ENCODE measurements around the gene ZNF606. TPM values are rescaled to one million over a fixed set of nuclear protein-coding genes. Genes with fewer than 3 reads are reported as not detected.

ZNF606 gene
- total and polyA plus RNA-seq, 12 donors, result 5.9 to 27.1 (median 15.3) TPM

- Histone ChIP-seq H3K4me3 (peak within 1 kb of the TSS; percentile 54 to 95 (median 63)), H3K27ac (peak within 1 kb of the TSS in 4 of 5 donors; percentile 33 to 82 (median 71)), H3K36me3 (replicated peaks in 1 of 2) (peaks cover 0 to 2% of the 10 kb centered on the region in 2 donors), H3K9me3 (replicated peaks in 1 of 3) (peaks cover 0 to 6% (median 0%) of the 10 kb centered on the region in 3 donors), H3K27me3 (no peaks in the 10 kb centered on the region), H3K4me1 (replicated peaks in 1 of 2) (peaks cover 7 to 8% of the 10 kb centered on the region in 2 donors)
- intact Hi-C loops (cut with DNase I), result no loop called here
- TF ChIP-seq POLR2A (IDR thresholded peaks at IDR 0.05) (peak in 1 of 2 donors; percentile 64), CTCF (IDR thresholded peaks at IDR 0.05) (peak in 5 of 6 experiments; percentile 55 to 82 (median 65))
- peak; percentile 93 to 98 (median 96) for DNase-seq
- 5 to 37% (median 18%) methylated on average over 9 to 54 of the region's 54 CpGs for WGBS, 4 donors
Measured at GRCh38 chr19:57947419-57948134, 55.0 kb downstream of the ZNF606 start, which contains the start of gene ZNF256. Gene ZNF256 (minus strand): TSS chr19:57947706. CDS start chr19:57947474, 232 bp downstream.

GRCh38 chr19:57947088-57947418 lies 55.6 kb downstream of the ZNF606 start:
- peak overlapping the region in 4 of 5 donors; percentile 33 to 82 (median 71) for H3K27ac ChIP-seq
- peaks cover 7 to 8% of the 10 kb centered on the region in 2 donors for H3K4me1 ChIP-seq (replicated peaks in 1 of 2)
- DNase-seq, result peak in 2 of 7 donors; percentile 8 to 21
- TF ChIP-seq CTCF (IDR thresholded peaks at IDR 0.05) (no peak), POLR2A (IDR thresholded peaks at IDR 0.05) (no peak)
- no peaks in the 10 kb centered on the region for H3K27me3 ChIP-seq
- 0 to 1% (median 0%) methylated on average over 1 to 18 of the region's 18 CpGs for WGBS, 4 donors
- H3K4me3 ChIP-seq, result peak overlapping the region; percentile 54 to 95 (median 63)
- intact Hi-C loops (cut with DNase I), result no loop called here
- peaks cover 0 to 7% of the 10 kb centered on the region in 2 donors for H3K36me3 ChIP-seq (replicated peaks in 1 of 2)
- peaks cover 0 to 12% (median 0%) of the 10 kb centered on the region in 3 donors for H3K9me3 ChIP-seq (replicated peaks in 1 of 3)

GRCh38 chr19:57946316-57946715 lies 56.3 kb downstream of the ZNF606 start:
- no peak overlapping the region for H3K27ac ChIP-seq
- peaks cover 7 to 8% of the 10 kb centered on the region in 2 donors for H3K4me1 ChIP-seq (replicated peaks in 1 of 2)
- H3K4me3 ChIP-seq, result peak overlapping the region in 2 of 4 donors; percentile 62 to 64
- H3K27me3 ChIP-seq, result no peaks in the 10 kb centered on the region
- WGBS, 4 donors, result 57 to 66% (median 63%) methylated on average over 2 of the region's 2 CpGs
- intact Hi-C loops (cut with DNase I), result no loop called here
- peaks cover 0 to 19% (median 0%) of the 10 kb centered on the region in 3 donors for H3K9me3 ChIP-seq (replicated peaks in 1 of 3)
- TF ChIP-seq POLR2A (IDR thresholded peaks at IDR 0.05), result no peak
- no peak for TF ChIP-seq CTCF (IDR thresholded peaks at IDR 0.05)
- peaks cover 0 to 15% of the 10 kb centered on the region in 2 donors for H3K36me3 ChIP-seq (replicated peaks in 1 of 2)
- no peak for DNase-seq

GRCh38 chr19:57941593-57941992 lies 61.0 kb downstream of the ZNF606 start:
- Histone ChIP-seq H3K4me3 (no peak overlapping the region), H3K36me3 (replicated peaks in 1 of 2) (peaks cover 0 to 20% of the 10 kb centered on the region in 2 donors), H3K4me1 (replicated peaks in 1 of 2) (peaks cover 4 to 5% of the 10 kb centered on the region in 2 donors), H3K27ac (no peak overlapping the region), H3K9me3 (replicated peaks in 1 of 3) (peaks cover 0 to 34% (median 0%) of the 10 kb centered on the region in 3 donors), H3K27me3 (no peaks in the 10 kb centered on the region)
- TF ChIP-seq POLR2A (IDR thresholded peaks at IDR 0.05) (no peak), CTCF (IDR thresholded peaks at IDR 0.05) (no peak)
- intact Hi-C loops (cut with DNase I), result no loop called here
- DNase-seq, result no peak
- WGBS, 4 donors, result 94 to 100% (median 97%) methylated on average over 3 of the region's 3 CpGs
